ENCODE measurements around the gene GPR4. TPM values are rescaled to one million over a fixed set of nuclear protein-coding genes. Genes with fewer than 3 reads are reported as not detected.

The GPR4 gene
- under 0.01 TPM in 1 of 2 replicates, not detected in the other for total RNA-seq

DNA sequence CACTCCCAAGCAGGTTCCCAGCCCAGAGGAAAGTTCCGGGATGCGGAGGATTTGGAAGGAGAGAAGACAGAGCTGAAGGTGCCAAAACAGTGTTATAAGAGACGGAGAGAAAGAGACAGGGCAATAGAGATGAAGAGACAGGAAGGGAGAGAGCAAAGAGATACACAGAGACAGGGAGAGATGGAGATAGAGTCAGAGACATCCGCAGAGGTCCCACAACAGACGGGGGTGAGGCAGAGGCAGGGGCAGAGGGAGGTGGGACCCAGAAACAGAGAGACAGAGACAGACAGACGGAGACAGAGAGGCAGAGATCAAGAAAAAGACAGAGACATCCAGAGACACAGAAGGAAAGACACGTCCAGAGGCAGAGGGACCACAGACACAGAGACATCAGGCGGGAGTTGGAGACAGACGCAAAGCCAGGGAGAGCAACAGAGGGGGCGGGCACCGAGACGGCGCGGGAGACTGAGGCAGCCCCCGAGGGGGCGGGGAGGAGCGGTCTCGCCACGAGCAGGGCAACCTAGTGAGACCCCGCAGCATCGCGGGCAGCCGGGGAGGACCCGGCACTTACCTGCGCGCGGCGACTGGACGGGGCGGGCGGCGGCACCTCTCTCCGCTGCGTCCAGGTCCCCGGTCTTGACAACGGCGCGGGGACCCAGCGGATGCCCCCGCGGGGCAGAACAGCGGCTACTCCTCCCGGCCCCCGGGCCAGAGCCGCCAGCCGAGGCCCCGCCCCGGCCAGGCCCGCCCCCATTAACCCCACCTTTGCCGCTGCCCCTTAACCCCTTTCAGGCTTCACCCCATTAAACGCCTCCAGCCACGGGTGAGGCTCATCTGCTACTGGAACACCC lies at the start of gene GPR4:
Gene GPR4, minus strand, starts transcription at position 689 of the 851 bp plus-strand sequence. CDS start 10,346 bp downstream, outside the sequence.

DNA sequence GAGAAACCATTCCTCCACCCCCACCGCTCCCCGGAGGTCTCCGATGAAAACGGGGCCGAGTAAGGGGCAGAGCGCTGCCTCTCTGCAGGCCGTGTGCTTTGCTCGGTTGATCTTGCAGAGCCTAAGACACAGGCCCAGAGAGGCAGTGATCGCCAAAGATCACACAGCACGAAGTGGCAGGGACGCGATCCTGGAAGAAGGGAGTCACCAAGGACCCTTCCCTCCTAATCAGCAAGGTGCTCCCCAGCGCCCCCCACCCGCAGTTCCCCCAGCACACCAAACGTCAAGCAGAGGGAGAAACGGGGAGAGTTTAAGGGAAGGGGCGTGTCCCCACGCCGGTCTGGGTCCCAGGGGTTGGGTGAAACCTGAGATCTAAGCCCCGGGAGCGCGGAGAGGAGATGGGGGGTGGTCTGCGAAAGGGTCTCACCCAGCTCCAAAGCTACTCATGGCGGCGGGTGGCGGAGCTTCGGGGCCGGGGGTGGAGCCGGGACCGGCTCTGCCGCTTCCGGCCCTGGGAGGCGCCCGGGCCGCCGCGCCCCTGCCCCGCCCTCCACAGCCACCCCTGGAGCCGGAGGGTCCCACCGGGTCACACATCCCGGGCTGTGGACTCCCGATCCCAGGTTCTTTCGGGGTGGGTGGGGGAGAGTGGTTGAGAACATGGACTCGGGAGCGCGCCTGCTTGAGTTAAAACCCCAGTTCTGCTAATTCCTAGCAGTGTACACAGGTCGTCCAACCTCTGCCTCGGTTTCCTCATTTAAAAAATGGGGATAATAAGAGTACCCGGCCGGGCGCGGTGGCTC lies 37.1 kb upstream of the GPR4 start, which contains the start of gene EML2:
Gene EML2, minus strand, starts transcription at position 468 of the 800 bp plus-strand sequence. Its CDS starts 21 bp downstream, at position 447.

DNA sequence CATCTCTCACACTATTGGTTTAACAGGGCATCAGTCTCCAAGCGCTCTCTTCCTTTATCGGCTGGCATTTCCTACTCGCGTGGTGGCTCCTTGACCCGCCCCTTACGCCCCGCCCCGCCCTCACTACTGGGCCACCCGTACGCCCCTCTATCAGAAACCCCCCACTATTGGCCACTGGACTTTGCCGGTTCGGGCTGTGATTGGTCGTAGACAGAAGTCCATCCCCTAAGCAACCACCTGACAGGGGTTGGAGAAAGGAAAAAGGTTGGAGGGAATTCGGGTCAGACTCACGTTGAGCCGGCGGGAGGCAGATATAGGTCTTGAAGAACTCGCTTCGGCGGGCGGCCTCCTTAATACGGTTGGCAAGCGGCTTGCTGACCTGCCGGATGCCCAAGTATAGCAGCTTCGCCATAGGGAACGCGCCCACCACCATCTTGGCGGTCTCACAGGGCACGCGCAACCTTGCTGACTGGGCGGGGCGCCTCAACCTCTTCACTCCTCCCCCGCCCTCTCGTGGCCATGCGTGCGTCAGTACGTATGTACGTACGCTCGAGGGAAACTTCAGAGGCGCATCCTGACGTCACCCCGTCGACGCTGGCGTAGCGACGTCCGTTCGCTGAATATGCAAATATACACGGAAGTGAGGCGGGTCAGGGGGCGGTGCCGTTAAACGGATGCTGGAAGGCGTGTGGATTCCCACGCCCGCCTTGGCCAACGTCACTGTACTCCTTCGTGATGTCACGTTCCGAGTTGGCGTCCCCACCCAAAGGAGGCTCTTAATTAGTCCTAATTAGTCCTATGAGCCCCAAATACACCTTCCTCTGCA lies 17.5 kb downstream of the GPR4 start, which contains the start of gene OPA3:
Gene OPA3, minus strand, starts transcription at position 471 of the 826 bp plus-strand sequence. Its CDS starts 38 bp downstream, at position 433.

Small RNA genes lying within 50 kb of the gene (small RNA-seq; reads per million reads assigned to genes)
- not detected for gene RN7SL836P

Other genes starting within 250 kb of the GPR4 start
- gene ERCC2, start 231.6 kb downstream of the GPR4 start, total RNA-seq, result 30.5 and 33.8 TPM in 2 replicates
- 0.73 and 0.78 TPM in 2 replicates for gene PPP1R13L, start 197.1 kb downstream of the GPR4 start, total RNA-seq
- 6.2 and 16.2 TPM in 2 replicates for gene POLR1G, start 195.6 kb downstream of the GPR4 start, total RNA-seq
- gene ERCC1, start 178.3 kb downstream of the GPR4 start, total RNA-seq, result 131 and 162 TPM in 2 replicates
- gene FOSB, start 134.2 kb downstream of the GPR4 start, total RNA-seq, result 0.37 and 0.39 TPM in 2 replicates
- gene RTN2, start 105.2 kb downstream of the GPR4 start, total RNA-seq, result 3.3 and 3.7 TPM in 2 replicates
- gene PPM1N, start 103.8 kb downstream of the GPR4 start, total RNA-seq, result 1.5 and 2.5 TPM in 2 replicates
- 39.7 and 79.2 TPM in 2 replicates for gene VASP, start 94.7 kb downstream of the GPR4 start, total RNA-seq
- gene OPA3, start 17.4 kb downstream of the GPR4 start, total RNA-seq, result 5.5 and 7.8 TPM in 2 replicates
- gene EML2, start 37.2 kb upstream of the GPR4 start, total RNA-seq, result 12.5 and 25.2 TPM in 2 replicates
- gene GIPR, start 66.0 kb upstream of the GPR4 start, total RNA-seq, result not detected in 2 replicates
- 200 and 333 TPM in 2 replicates for gene SNRPD2, start 89.7 kb upstream of the GPR4 start, total RNA-seq
- gene QPCTL, start 90.5 kb upstream of the GPR4 start, total RNA-seq, result 20.9 and 28.3 TPM in 2 replicates
- gene FBXO46, start 128.7 kb upstream of the GPR4 start, total RNA-seq, result 7.7 and 14.7 TPM in 2 replicates
- gene MEIOSIN, start 131.2 kb upstream of the GPR4 start, total RNA-seq, result not detected in 2 replicates
- 6.6 and 7.8 TPM in 2 replicates for gene SIX5, start 167.0 kb upstream of the GPR4 start, total RNA-seq
- 13.7 and 22.4 TPM in 2 replicates for gene DMPK, start 180.3 kb upstream of the GPR4 start, total RNA-seq
- 36.0 and 51.0 TPM in 2 replicates for gene DMWD, start 190.6 kb upstream of the GPR4 start, total RNA-seq
- gene RSPH6A, start 213.1 kb upstream of the GPR4 start, total RNA-seq, result under 0.01 and 0.39 TPM in 2 replicates